ENCODE measurements around the gene CDK2AP2. TPM values are rescaled to one million over a fixed set of nuclear protein-coding genes. Genes with fewer than 3 reads are reported as not detected.

Gene CDK2AP2
- polyA plus RNA-seq, 3 donors: 47.8 to 80.2 (median 78.5) TPM

GRCh38 chr11:67534070-67534679, 26.2 kb upstream of the CDK2AP2 start:
- 100% methylated on average over 1 of the region's 4 CpGs for WGBS (ENCODE audit: insufficient coverage)
- Mint-ChIP-seq H3K36me3 (no peaks in the 10 kb centered on the region), H3K4me3 (no peak overlapping the region), H3K4me1 (peaks cover 8% of the 10 kb centered on the region), H3K27ac (no peak overlapping the region), H3K9me3 (peaks cover 15 to 43% (median 32%) of the 10 kb centered on the region in 7 donors), H3K27me3 (ENCODE audit: low read depth in 3 of 3) (peaks cover 0 to 6% (median 2%) of the 10 kb centered on the region in 3 donors)
- Histone ChIP-seq H3K79me2 (ENCODE audit: insufficient read depth, low read length) (no peaks in the 10 kb centered on the region), H3K9me3 (replicated peaks in 1 of 2; ENCODE audit: control insufficient read depth in 1 of 2, insufficient read depth in 1 of 2, low read length in 2 of 2) (peaks cover 15 to 29% of the 10 kb centered on the region in 2 donors), H3K27ac (ENCODE audit: low read depth in 1 of 2, low read length in 2 of 2) (no peak overlapping the region), H3K36me3 (replicated peaks in 1 of 2; ENCODE audit: control insufficient read depth in 1 of 2, insufficient read depth in 2 of 2, low read length in 2 of 2) (no peaks in the 10 kb centered on the region), H2AFZ (ENCODE audit: insufficient read depth, low read depth, low read length, poor library complexity, severe bottlenecking) (no peak overlapping the region), H3K4me2 (replicated peaks; ENCODE audit: extremely low read depth, low read length, poor library complexity, severe bottlenecking) (no peak overlapping the region), H3K27me3 (ENCODE audit: control insufficient read depth in 2 of 2, insufficient read depth in 2 of 2, low read length in 2 of 2) (peaks cover 0 to 2% of the 10 kb centered on the region in 2 donors), H3K4me1 (ENCODE audit: control insufficient read depth in 1 of 2, insufficient read depth in 2 of 2, low read length in 2 of 2) (peaks cover 9 to 10% of the 10 kb centered on the region in 2 donors), H3K9ac (ENCODE audit: insufficient read depth, low read length, poor library complexity, severe bottlenecking) (no peak overlapping the region), H3K4me3 (replicated peaks in 1 of 3; ENCODE audit: low read depth in 2 of 3, low read length in 3 of 3) (no peak overlapping the region), H4K20me1 (ENCODE audit: insufficient read depth, low read length) (no peaks in the 10 kb centered on the region)
- no peak for TF ChIP-seq CTCF (IDR thresholded peaks at IDR 0.05)
- intact Hi-C loops (cut with micrococcal nuclease): no loop called here
- DNase-seq: no peak

GRCh38 chr11:67532889-67533288, 24.9 kb upstream of the CDK2AP2 start:
- H3K36me3 ChIP-seq (replicated peaks in 1 of 2; ENCODE audit: control insufficient read depth in 1 of 2, insufficient read depth in 2 of 2, low read length in 2 of 2): no peaks in the 10 kb centered on the region
- no peak overlapping the region for H3K4me3 ChIP-seq (replicated peaks in 1 of 3; ENCODE audit: low read depth in 2 of 3, low read length in 3 of 3)
- peaks cover 0 to 2% of the 10 kb centered on the region in 2 donors for H3K27me3 ChIP-seq (ENCODE audit: control insufficient read depth in 2 of 2, insufficient read depth in 2 of 2, low read length in 2 of 2)
- Mint-ChIP-seq H3K4me1 (peaks cover 10% of the 10 kb centered on the region), H3K27ac (no peak overlapping the region), H3K27me3 (ENCODE audit: low read depth in 3 of 3) (peaks cover 0 to 3% (median 2%) of the 10 kb centered on the region in 3 donors), H3K36me3 (no peaks in the 10 kb centered on the region), H3K4me3 (no peak overlapping the region), H3K9me3 (peaks cover 15 to 43% (median 32%) of the 10 kb centered on the region in 7 donors)
- no CpG with 5 or more reads among the region's 2 CpGs for WGBS (ENCODE audit: insufficient coverage)
- no peak for TF ChIP-seq CTCF (IDR thresholded peaks at IDR 0.05)
- H3K9ac ChIP-seq (ENCODE audit: insufficient read depth, low read length, poor library complexity, severe bottlenecking): no peak overlapping the region
- no peak overlapping the region for H3K27ac ChIP-seq (ENCODE audit: low read depth in 1 of 2, low read length in 2 of 2)
- H3K4me2 ChIP-seq (replicated peaks; ENCODE audit: extremely low read depth, low read length, poor library complexity, severe bottlenecking): no peak overlapping the region
- H2AFZ ChIP-seq (ENCODE audit: insufficient read depth, low read depth, low read length, poor library complexity, severe bottlenecking): no peak overlapping the region
- DNase-seq: no peak
- peaks cover 9 to 10% of the 10 kb centered on the region in 2 donors for H3K4me1 ChIP-seq (ENCODE audit: control insufficient read depth in 1 of 2, insufficient read depth in 2 of 2, low read length in 2 of 2)
- H4K20me1 ChIP-seq (ENCODE audit: insufficient read depth, low read length): no peaks in the 10 kb centered on the region
- peaks cover 15 to 29% of the 10 kb centered on the region in 2 donors for H3K9me3 ChIP-seq (replicated peaks in 1 of 2; ENCODE audit: control insufficient read depth in 1 of 2, insufficient read depth in 1 of 2, low read length in 2 of 2)
- H3K79me2 ChIP-seq (ENCODE audit: insufficient read depth, low read length): no peaks in the 10 kb centered on the region
- intact Hi-C loops (cut with micrococcal nuclease): no loop called here

Data from CD14-positive monocyte (primary cell).